ENCODE results near the gene ODC1.
"Not testable (repeated sequence)": the region's sequence is repeated elsewhere in the genome, so short reads cannot be mapped to it uniquely, and the experiment has no call there.

The ODC1 gene

DNA sequence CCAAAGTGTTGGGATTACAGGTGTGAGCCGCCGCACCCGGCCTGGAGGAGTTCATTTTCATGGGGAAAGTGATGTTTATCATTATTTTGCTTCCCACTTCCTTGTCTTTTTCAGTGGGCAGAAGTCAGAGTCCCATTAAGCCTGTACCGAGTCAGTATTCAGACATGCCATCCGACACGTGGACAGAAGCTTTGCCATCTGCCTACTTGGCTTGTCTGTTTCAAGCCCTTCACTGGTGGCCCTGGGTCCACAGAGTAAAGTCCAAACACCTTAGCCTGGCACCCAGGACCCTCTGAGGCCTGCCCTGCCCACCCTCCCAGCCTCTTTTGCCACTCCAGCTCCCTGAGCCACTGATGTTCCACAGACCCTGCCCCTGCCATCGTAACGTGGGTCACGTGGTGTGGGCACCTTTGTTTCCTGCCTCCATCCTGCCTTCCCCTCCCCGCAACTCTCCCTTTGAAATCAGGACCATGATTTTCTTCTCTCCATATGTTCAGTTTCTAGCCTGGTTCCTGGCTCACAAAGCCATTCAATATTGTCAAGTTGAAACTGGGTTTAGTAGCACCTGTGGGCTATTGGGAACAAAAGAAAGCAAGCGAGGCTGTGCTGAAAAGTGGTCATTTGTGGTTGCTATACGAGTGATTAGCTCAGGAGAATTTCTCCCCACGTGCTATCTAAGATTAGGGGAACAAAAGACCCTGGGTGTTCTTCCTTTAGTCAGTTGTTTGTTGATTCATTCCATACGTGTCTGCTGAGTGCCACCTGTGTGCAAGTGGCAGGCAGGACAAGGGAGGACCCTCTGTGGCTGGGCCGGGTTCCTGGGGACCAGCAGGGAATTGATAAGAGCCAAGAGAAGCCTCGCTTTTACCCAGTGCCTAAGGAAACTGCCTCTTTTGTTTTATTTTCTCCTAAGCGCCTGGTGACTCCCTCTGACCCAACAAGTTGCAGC, 5.1 kb upstream of the ODC1 start:
- no peak for DNase-seq (ENCODE audit: low spot score)

DNA sequence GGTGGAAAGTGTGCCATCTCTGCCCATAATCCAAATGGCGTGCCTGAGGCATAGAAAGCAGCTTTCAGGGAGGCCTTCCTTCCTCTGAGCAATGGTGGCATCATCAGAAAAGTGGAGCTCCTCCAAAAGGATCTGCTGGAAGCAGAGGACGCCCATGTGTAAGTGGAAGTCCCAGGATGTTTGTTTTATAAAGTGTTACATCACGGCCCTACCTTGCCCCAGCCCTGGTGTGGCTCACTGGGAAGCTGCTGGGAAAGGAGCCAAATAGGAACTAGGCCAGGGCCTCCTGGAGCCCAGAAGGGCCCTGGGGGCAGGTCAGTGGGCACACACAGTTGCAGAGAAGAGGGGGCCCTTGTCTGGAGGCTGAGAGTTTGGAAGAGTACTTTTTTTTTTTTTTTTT, 4.2 kb upstream of the ODC1 start:
- DNase-seq (ENCODE audit: low spot score): peak; percentile 71

DNA sequence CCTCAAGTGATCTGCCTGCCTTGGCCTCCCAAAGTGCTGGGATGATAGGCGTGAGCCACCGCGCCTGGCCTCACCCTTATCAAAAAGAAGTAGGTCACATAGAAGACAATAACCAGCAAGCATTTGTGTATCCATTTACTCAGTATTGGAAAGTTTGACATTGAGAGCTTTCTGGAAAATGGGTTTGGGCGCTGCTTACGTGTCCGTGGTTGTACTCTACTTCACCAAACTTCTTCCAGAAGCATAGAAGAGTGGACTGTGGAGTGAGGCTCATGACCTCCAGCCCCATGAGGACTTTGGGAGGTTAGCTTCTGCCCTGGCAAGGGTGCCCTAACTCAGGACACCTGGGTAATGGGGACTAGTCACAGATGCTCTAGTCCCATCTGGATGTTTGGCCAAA, 3.7 kb upstream of the ODC1 start:
- no peak for DNase-seq (ENCODE audit: low spot score)

DNA sequence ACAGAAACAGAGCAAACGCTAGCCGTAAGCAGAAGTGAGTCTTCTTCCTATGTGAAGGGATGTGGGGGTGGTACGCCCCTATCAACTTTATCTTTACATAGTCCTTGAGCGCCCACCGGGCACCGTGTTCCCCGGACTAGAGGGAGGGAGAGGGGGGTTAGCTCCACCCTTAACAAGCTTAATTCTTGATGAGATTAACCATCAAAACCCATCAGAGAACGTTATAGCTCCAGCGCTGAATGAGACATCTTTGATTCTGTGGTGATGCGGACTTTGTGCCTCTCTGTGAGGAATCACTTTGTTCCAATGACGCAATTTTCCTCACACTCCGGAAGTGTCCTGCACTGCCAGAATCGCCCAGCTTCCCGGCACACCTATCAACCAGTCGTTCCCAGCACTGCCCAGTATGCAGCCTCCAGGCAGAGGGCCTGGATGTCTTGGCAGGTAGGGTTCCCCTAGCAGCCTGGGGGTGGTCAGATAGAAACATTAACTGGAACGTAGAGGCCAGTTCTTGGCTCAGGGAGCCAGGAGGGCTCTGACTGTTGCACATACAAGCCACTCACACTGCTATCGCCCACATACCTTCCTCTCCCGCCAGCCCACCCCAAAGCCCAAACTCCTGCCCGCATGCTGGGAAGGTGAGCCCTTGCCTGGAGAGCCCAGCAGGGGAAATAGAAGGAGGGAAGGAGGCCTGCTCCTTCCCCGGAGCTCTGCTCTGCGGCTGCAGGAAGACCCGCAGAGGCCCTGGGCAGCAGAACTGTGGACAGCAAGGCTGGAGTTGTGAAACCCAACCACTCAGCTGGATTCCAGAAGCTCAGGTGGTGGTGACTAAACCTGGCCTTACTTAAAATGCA, 1.9 kb upstream of the ODC1 start:
- no peak for DNase-seq (ENCODE audit: low spot score)

DNA sequence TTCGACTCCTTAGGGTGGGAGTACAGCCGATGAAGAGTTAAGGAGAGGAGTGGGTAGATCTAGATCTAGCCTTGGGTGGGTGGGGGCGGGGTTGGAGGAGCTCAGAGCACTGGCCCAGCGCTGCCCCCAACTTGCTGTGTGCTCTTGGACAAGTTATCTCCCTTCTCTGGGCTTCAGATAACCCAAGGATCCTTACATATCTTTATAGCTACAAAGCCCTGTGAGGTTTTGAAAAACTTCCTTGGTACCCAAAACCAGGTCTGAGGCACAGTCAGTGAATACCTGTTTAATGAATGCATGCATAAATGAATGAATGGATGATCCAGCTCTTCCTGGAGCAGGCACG, 1.3 kb upstream of the ODC1 start:
- DNase-seq (ENCODE audit: low spot score): no peak

DNA sequence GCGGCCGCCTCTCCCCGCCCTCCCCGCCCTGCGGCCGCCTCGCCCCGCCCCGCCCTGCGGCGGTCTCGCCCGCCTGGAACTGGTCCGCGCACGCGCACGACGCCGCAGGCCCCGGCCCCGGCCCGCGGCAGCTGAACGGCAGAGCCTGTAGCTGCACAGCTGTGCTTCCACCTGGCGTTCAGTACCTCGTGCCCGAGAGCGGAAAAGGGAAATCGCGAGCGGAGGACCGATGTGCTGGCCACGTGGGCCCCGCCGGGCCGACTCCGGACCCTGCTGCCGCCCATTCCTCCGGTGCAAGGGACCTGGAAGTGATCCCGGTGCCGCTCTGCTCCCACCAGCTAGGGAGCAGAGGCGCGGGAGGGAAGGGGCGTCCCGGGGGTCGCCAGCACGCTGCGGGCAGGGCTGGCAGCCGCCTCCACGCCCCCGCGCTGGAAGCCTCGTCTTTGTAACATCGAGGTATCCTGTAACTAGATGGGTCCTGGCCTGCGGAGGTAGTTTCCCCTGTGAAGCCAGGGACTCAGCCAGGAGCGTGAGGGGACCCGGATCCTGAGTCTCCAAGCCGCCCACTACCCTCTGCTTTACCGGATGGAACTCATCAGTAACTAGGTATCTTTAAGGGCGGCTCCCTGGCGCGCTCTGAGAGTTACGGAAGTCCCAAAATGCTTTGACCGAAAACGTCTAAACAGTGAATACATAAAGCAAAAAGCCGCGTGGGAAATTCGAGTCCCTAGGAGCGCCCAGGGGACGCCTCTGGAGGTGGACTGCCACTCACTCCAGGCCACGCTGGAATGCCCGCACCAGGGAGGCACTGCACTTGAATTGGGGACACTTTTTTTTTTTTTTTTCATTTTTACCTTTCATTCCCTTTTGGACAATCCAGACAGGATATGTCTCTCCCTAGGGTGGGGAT, 704 bp upstream of the ODC1 start:
- DNase-seq (ENCODE audit: low spot score): peak; percentile 19

DNA sequence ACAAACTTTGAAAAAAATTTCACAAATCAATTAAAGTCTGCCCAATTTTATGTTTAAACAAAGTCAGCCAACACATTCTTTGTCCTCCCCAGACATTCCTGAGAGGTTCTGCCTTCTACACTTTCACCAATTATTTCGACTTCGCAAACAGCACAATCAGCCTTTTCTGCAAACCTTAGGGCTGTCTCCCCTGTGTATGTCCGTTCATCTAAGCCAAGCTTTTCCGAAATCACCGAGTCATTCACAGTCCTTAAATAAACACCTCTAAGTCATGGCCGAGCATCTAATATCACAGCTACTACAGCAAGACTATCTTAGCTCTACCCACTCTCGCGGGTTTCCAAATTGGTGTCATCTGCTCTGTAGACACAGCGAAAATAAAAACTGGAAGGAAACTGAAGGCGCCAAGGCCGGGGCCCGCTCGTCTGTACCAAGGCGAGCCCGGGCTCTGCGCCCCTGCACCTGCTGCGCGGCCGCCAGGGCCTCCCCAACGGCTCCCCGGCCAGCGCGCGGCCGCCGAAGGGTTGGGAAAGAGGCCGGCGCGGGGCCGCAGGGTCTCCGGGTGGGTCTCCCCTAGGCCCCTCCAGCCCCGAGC, 730 bp downstream of the ODC1 start:
- DNase-seq (ENCODE audit: low spot score): no peak

DNA sequence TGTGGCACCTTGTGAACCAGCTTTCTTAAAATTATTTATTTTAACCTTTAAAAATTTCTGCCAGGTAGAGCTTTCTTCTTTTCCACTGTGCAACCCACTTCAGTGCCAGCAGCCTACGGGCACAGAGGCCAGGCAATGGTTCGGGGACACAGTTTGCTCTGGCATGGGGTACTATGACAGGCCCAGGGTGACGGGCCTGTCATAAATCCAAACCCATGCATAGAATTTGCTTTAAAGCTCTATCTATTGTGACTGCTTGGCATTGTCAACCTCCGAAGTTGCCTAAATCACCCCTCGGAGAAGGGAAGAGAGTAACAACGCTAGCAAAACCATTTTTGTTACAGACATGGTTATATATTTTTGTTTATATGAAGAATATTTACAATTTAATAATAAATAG, 1.5 kb downstream of the ODC1 start:
- DNase-seq (ENCODE audit: low spot score): no peak

DNA sequence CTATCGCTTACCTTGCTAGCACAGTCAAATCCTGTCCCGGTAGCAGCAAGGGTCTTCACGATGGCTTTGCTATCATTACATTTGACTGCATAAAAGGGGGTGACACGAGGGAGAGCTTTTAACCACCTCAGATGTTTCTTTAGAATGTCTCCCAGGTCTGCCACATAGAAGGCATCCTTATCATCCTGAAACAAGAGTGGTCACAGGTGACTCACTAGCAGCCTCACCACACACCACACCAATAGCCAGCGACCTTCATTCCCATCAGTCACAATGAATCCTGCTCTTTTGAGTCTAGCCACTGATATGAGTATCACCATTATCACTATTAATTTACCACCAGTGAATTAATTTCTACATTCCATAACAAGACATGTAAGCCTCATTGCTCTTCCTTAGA, 3.7 kb downstream of the ODC1 start:
- DNase-seq (ENCODE audit: low spot score): no peak

DNA sequence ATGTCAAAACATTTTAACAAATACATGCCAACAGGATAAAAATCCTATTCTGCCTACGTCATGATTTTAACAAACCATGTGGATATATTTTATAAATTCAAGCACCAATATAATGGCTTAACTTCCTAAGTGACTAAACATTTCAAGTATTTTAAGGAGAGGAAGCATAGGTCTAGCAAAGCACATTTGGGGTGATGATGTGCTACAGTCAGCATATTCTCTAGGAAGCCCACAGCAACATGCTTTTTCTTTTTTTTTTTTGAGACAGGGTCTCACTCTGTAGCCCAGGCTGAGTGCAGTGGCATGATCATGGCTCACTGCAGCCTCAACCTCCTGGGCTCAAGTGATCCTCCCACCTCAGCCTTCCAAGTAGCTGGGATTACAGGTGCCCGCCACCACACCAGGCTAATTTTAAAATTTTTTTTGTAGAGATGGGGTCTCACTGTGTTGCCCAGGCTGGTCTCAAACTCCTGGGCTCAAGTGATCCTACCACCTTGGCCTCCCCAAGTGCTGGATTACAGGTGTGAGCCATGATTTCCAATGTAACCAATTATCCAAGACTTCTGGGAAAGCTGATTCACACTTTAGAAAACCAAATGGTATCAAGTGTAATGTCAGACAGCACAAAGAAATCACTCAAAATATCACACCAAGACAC, 5.5 kb downstream of the ODC1 start:
- DNase-seq (ENCODE audit: low spot score): not testable (repeated sequence)

DNA sequence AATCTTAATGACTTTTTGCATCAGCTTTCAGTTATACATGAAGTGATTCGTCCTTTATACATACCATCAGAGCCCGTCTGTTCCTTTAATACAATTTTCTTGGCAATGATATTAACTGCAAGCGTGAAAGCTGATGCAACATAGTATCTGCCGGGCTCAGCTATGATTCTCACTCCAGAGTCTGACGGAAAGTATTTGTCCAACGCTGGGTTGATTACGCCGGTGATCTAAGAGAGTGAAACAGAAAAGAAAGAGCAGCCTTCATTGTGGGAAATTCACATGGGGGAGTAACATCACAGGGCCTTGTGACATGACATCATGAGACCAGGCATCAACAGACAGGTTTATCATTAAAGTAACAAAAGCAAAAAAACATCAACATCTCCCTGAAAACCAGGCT, 6.2 kb downstream of the ODC1 start:
- no peak for DNase-seq (ENCODE audit: low spot score)

DNA sequence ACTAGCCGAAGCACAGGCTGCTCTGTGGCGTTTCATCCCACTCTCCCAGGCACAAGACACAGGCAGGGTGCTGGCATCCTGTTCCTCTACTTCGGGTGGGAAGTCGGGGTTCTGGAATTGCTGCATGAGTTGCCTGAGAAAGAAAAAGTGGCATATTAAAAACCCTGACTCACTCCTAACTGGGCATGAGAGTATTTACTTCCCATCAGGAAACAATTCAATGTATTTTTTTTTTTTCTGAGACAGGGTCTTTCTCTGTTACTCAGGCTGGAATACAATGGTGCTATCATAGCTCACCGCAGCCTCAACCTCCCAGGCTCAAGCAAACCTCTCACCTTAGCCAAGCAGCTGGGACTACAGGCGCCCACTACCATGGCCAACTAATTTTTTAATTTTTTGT, 7.4 kb downstream of the ODC1 start:
- DNase-seq (ENCODE audit: low spot score): no peak

DNA sequence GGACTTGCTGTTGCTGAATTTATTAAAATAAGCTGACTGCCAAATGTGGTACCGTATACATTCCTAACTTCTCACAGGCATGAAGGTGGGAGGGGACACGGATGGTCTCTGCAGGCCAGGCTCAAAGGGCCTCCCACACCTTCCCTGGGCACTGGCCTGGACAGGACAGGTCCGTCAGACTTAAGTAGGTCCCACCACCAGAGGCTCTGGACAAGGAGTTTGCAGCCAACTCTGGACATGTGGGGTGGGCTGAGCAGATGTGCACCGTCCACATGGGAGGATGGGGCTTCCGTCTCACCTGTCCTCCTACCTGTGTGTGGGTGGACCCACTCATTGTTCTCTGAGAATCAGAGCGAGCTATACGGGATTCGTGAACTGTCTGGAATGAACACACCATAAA, 8.2 kb downstream of the ODC1 start:
- no peak for DNase-seq (ENCODE audit: low spot score)

DNA sequence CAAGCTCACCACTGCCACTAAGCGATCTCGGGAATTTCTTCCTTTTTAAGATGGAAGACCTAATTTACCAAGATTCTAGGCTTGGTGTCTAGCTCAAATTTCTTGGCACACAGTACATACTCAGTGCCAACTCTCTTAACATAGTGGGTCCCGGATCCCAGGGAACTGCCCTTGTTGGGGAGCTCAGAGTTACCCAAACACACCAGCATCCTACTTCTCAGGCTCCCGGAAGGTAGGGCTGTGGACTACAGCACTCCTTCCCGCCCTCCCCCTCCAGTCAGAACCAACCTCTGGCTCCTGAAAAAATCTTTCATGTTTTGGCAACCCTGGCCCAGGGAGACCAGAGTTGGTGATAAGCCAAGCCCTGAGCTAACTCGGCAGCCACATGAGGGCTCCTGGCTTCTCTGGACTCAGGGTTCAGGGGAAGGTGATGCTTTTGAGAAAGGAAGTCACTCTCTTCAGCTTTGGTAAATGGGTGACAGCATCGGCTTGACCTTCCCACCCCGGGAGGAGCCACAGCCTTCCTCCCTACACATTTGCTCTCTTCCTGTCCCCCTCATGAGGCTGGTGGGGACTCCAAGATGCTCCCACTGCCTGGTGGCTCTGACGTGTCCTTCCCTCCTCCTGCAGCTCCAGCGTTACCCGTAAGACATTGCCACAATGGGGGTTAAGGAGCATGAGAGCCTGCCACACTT, 8.8 kb downstream of the ODC1 start:
- no peak for DNase-seq (ENCODE audit: low spot score)

DNA sequence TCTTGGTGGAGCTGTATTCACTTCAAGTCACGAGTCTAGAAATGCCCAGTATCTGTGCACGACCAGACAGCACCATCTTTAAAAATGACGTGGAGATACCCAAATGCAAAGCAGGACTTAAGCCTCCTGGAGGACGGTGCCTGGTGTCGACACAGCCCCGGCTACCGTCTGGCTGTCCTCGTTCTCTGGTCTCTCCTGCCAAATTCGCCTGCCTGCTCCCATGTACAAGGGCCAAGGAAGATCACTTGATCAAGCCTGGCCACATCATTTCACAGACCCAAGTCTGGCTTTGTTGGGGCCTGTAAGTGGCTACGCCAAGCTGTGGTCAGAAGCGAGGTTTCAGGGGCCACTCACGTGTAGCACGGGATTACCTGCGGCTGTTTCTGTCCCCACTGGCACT, 9.4 kb downstream of the ODC1 start:
- no peak for DNase-seq (ENCODE audit: low spot score)

DNA sequence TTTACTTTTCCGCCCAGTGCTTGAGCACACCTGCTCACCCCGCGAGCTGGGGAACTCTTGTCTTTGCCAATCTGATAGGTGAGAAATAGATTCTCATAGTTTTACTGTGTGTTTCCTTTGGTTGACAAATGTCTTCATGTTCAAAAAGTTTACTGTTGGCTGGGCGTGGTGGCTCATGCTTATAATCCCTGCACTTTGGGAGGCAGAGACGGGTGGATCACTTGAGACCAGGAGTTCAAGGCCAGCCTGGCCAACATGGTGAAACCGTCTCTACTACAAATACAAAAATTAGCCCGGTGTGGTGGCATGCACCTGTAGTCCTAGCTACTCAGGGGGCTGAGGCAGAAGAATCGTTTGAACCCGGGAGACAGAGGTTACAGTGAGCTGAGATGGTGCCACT, 10.3 kb downstream of the ODC1 start:
- DNase-seq (ENCODE audit: low spot score): no peak

DNA sequence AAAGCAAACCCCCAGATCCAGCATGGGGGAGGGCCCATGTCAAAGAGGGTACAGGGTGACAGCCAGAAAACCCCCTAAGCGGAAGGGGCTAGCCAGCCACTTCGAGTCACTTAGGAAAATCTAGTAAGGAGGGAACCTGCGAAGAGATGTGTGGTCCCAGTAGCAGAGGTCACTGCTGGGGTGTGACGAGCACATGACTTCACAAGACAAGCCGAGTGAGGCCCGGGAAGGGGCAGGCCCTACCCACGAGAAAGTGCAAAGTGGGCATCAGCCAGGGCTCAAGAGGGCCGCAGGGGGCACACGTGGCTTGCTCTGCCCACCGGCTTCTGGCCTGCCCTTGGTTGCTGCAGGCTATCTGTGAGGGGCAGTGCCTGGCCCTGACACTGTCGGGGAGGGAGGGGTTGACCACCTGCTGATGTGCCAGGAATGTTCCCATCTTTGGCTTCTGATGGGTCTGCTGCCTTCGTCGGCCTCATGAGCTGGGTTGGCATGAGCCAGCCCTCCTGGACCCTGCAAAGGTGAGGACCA, 11.5 kb downstream of the ODC1 start:
- DNase-seq (ENCODE audit: low spot score): no peak

DNA sequence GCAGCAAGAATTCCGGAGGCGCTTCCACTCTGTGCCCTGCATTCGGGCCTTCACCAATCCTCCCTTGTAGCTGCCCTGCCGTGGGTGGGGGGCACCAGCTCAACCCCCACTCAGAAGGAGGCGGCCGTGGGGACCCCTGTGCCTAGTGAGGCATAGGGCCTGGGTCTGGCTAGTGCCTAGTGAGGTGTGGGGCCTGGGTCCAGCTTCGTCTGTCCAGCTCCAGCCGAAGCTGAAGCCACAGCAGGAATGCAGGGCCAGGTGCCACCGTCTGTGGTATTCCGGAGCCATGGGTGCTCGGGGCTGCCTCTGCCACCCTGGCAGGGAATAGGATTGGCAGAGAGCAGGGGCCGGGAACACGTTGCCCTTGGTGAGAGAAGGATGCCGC, 12.3 kb downstream of the ODC1 start:
- DNase-seq (ENCODE audit: low spot score): no peak

DNA sequence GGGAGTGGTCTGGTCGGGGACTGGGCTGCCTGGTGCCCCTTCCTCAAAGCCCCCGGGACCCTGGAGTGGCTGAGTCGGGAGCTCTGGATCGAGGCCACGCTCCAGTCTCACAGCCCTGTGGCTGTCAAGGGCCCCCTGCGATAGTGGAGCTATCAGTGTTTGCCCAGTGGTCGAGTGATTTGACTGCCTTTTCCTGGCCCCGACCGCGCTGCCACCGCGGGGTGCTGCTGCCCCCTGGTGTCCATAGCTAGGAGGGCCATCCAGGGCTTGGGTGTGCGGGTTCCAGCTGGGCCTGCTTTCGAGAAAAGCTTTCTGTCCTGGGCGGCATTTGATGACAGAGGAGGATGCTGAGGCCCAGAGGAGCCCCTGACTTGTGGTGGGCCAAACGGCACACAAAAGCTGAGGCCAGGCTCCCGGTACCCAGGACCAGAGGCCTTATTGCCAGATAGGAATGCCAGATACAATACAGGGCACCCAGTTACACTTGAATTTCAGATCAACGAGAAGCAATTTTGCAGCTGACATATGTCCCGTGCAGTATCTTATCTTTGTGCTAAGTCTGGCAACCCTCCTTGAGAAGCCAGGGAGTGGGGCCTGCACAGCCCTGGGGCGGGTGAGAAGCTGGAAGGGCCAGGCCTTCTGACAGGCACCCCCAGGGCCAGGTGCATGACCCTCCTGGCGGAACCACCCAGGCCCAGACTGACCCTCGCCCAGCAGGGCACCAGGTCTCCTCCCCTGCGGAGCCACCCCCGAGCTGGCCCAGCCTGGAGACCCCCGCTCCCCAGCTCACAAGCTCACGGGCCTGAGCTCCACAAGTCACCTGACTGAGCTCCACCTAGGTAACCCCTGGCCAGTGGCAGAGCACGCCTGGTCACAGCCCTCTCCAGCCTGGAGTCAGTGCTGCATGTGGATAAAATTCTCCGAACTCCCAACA, 13.0 kb downstream of the ODC1 start:
- DNase-seq (ENCODE audit: low spot score): peak; percentile 88
